Subcutaneous adipose tissue (tissue), 4 donors: ENCODE results near the gene RPS6KA4. TPM values are rescaled to one million over a fixed set of nuclear protein-coding genes. Genes with fewer than 3 reads are reported as not detected.

Experiments
- total RNA-seq, 4 donors: library from RNA; depleted of rRNA; stranded (reverse); fragments of >200 nt; gene quantifications; one replicate each; pipeline ENCODE4 v1.1.0, GENCODE V29; 2016
- TF ChIP-seq, protein P1 (sequence below): fragments of 450-650 bp; IDR thresholded peaks from one replicate; pipeline ENCODE4 v1.5.1; 2016; ENCODE audit warnings: low read depth, mild to moderate bottlenecking, control low read depth, antibody characterized with exemption, moderate library complexity

RPS6KA4 gene
- total RNA-seq, 4 donors from 2014 or later = 7.2 to 27.5 (median 16.3) TPM

DNA sequence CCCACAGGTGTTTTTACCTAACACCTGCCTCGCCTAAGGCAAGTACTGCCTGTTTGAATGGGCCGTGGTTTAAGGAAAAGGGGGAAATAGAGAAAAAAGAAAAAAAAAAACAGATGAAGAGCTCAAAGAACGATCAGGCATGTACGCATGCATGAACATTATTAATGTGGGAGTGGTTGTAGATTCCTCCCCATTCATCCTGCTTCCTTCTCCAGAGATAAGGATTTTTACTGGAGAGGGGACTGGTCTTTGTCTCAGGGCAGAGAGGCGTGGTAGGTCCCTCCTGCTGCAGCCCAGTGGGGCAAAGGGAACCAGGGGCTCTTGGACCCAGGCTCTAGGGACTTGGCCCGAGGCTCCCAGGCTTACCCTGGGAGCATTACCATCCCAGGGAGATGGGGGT is 23.1 kb downstream of the RPS6KA4 start:
- TF ChIP-seq, protein P1, sequence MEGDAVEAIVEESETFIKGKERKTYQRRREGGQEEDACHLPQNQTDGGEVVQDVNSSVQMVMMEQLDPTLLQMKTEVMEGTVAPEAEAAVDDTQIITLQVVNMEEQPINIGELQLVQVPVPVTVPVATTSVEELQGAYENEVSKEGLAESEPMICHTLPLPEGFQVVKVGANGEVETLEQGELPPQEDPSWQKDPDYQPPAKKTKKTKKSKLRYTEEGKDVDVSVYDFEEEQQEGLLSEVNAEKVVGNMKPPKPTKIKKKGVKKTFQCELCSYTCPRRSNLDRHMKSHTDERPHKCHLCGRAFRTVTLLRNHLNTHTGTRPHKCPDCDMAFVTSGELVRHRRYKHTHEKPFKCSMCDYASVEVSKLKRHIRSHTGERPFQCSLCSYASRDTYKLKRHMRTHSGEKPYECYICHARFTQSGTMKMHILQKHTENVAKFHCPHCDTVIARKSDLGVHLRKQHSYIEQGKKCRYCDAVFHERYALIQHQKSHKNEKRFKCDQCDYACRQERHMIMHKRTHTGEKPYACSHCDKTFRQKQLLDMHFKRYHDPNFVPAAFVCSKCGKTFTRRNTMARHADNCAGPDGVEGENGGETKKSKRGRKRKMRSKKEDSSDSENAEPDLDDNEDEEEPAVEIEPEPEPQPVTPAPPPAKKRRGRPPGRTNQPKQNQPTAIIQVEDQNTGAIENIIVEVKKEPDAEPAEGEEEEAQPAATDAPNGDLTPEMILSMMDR = no peak

- TF ChIP-seq, protein P1 = no peak
Observed at GRCh38 chr11:64382586-64382985, 23.6 kb downstream of the RPS6KA4 start.

DNA sequence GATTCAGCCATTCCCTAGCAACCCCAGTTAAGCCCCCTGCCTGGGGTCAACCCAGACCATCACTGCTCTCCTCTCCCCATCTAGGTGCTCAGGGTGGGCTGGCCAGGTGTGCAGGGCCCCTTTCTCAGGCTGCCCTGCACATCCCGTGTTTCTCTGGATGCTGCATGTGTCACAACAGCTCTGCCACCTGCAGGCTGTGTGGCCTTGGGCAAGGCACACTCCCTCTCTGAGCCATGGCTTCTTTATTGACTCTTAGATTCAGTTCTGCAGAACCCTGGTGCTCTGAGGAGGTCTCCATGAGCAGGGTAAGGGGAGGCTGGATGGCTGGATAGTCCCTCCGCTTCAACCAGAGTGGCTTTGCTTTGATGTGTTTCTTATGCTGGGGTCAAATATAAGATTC is 24.6 kb downstream of the RPS6KA4 start:
- TF ChIP-seq, protein P1 = no peak

GRCh38 chr11:64384028-64384737 is 25.2 kb downstream of the RPS6KA4 start:
- TF ChIP-seq, protein P1 = no peak

- TF ChIP-seq, protein P1 = no peak
Observed at GRCh38 chr11:64384981-64385944, 26.3 kb downstream of the RPS6KA4 start.

GRCh38 chr11:64385945-64386704 is 27.2 kb downstream of the RPS6KA4 start:
- TF ChIP-seq, protein P1 = no peak
